ENCODE data around the gene UBE4A.

UBE4A gene

DNA sequence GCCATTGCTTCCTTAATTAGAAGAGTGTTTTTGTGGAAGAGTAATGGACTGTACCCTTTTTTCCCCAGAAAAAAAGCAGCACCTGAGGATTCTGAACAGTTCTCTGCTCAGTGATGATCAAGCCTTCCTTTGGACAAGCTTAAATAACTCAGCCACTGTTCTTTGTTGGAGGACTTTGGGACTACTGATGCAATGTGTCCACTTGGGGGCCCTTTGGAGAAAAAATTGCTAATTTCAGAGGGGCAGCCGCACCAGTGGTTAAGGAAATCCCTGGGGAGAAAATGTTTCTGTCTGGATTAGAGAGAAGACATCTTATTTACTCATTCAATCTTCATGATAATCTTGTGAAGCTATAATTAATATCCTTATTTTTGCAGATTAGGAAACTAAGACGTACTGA lies 71.6 kb downstream of the UBE4A start:
- Histone ChIP-seq H3F3A (ENCODE audit: insufficient read depth, low read length) (peaks cover 18% of the 10 kb centered on the region; the same call in 1 of the 2 replicates), H3K79me2 (ENCODE audit: low read length) (no peaks in the 10 kb centered on the region), H3K9me2 (replicated peaks; ENCODE audit: insufficient read depth, low read length) (no peaks in the 10 kb centered on the region), H3K27ac (ENCODE audit: low read length) (no peak overlapping the region), H3K4me1 (ENCODE audit: low read length) (0 out of 2 replicates have a peak, but pooled peaks cover 4% of the 10 kb centered on the region), H2AFZ (ENCODE audit: low read length) (no peak overlapping the region), H4K20me1 (ENCODE audit: insufficient read depth, low read length) (no peaks in the 10 kb centered on the region), H3K27me3 (replicated peaks; ENCODE audit: insufficient read depth, low read length) (no peaks in the 10 kb centered on the region), H3K36me3 (replicated peaks; ENCODE audit: insufficient read depth, low read length) (no peaks in the 10 kb centered on the region), H3K9ac (ENCODE audit: low read length) (no peak overlapping the region), H3K9me3 (replicated peaks; ENCODE audit: insufficient read depth, low read length) (no peaks in the 10 kb centered on the region), H3K4me2 (ENCODE audit: low read depth, low read length) (no peak overlapping the region), H3K4me3 (ENCODE audit: low read length) (no peak overlapping the region)
- TF ChIP-seq EZH2 (optimal IDR thresholded peaks at IDR 0.05; ENCODE audit: low read depth, low read length) (no peak), EZH2phosphoT487 (IDR thresholded peaks at IDR 0.05; ENCODE audit: low read length) (no peak)
- TF ChIP-seq, protein P1, sequence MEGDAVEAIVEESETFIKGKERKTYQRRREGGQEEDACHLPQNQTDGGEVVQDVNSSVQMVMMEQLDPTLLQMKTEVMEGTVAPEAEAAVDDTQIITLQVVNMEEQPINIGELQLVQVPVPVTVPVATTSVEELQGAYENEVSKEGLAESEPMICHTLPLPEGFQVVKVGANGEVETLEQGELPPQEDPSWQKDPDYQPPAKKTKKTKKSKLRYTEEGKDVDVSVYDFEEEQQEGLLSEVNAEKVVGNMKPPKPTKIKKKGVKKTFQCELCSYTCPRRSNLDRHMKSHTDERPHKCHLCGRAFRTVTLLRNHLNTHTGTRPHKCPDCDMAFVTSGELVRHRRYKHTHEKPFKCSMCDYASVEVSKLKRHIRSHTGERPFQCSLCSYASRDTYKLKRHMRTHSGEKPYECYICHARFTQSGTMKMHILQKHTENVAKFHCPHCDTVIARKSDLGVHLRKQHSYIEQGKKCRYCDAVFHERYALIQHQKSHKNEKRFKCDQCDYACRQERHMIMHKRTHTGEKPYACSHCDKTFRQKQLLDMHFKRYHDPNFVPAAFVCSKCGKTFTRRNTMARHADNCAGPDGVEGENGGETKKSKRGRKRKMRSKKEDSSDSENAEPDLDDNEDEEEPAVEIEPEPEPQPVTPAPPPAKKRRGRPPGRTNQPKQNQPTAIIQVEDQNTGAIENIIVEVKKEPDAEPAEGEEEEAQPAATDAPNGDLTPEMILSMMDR (IDR thresholded peaks at IDR 0.05; ENCODE audit: low read length) = no peak
- no peak for DNase-seq

DNA sequence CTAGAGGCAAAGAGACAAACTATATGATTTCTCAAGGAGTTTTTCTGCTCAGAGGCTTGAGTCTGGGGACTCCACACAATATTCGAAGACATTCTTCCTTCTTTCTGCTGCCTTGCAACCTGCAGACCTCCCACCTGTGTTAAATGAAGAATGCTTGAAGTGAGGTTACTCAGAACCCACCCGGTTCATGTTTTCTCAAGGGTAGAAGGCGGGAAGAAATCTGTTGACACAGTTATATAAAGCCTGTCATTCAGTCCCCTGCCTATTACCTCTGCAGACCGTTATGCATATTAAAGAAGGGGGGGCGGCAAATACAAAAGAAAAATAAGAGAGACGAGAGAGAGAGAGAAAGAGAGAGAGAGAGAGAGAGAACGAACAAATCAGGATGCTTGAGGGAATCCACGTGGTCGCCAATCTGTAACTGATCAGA lies 74.7 kb downstream of the UBE4A start:
- Histone ChIP-seq H3K4me1 (ENCODE audit: low read length) (peaks cover 6% of the 10 kb centered on the region), H2AFZ (ENCODE audit: low read length) (peak overlapping the region; percentile 75), H3K27me3 (replicated peaks; ENCODE audit: insufficient read depth, low read length) (no peaks in the 10 kb centered on the region), H3K27ac (ENCODE audit: low read length) (no peak overlapping the region), H3K9ac (ENCODE audit: low read length) (no peak overlapping the region; the same call in 1 of the 2 replicates), H3K79me2 (ENCODE audit: low read length) (peaks cover 26% of the 10 kb centered on the region), H3K36me3 (replicated peaks; ENCODE audit: insufficient read depth, low read length) (no peaks in the 10 kb centered on the region), H3K9me3 (replicated peaks; ENCODE audit: insufficient read depth, low read length) (no peaks in the 10 kb centered on the region), H3K4me3 (ENCODE audit: low read length) (peak overlapping the region; percentile 78), H3F3A (ENCODE audit: insufficient read depth, low read length) (peaks cover 31% of the 10 kb centered on the region; the same call in 1 of the 2 replicates), H3K9me2 (replicated peaks; ENCODE audit: insufficient read depth, low read length) (no peaks in the 10 kb centered on the region), H3K4me2 (ENCODE audit: low read depth, low read length) (peak overlapping the region; percentile 99), H4K20me1 (ENCODE audit: insufficient read depth, low read length) (peaks cover 5% of the 10 kb centered on the region; the same call in 1 of the 2 replicates)
- DNase-seq = no peak
- TF ChIP-seq EZH2 (optimal IDR thresholded peaks at IDR 0.05; ENCODE audit: low read depth, low read length) = no peak
- TF ChIP-seq, protein P1 (IDR thresholded peaks at IDR 0.05; ENCODE audit: low read length) = no peak
- no peak for TF ChIP-seq EZH2phosphoT487 (IDR thresholded peaks at IDR 0.05; ENCODE audit: low read length)

DNA sequence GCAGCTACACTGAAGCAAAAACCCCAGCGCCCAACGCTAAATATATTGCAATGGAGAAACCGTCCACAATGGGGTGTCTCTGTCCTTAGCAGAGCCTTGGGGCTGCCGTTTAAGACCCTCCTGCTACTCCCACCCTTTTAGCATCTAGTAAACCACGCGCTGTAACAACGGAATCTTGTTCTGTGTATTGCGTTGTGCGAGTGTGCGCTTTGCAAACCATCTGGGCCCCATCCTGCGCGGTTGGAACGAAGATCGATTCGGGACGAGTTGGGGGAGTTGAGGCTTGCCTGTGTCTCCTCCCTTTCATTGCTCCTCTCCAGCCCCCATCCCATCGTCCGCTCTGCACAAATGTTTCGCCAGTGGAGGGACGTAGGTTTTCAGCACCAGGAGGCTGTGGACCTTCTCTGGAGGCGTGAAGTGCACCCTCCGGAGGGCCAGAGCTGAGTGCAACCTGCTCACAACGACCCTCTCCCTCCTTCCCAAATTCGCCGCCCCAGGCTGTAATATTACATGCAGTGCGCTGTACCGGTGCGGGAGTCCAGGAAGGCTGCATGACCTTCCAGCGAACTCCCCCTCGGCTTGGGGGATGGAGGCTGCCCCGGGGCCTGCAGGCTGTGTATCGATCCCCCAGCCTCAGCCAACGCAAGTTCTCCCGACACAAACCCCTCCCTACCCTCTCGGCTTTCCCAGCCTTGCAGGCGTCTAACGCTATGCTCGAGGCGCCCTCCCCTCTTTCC lies 75.3 kb downstream of the UBE4A start:
- Histone ChIP-seq H3K79me2 (ENCODE audit: low read length) (peaks cover 32% of the 10 kb centered on the region), H3K27me3 (replicated peaks; ENCODE audit: insufficient read depth, low read length) (no peaks in the 10 kb centered on the region), H4K20me1 (ENCODE audit: insufficient read depth, low read length) (peaks cover 11% of the 10 kb centered on the region; the same call in 1 of the 2 replicates), H3K36me3 (replicated peaks; ENCODE audit: insufficient read depth, low read length) (no peaks in the 10 kb centered on the region), H3K9me2 (replicated peaks; ENCODE audit: insufficient read depth, low read length) (no peaks in the 10 kb centered on the region), H3K4me3 (ENCODE audit: low read length) (peak overlapping the region; percentile 78), H3F3A (ENCODE audit: insufficient read depth, low read length) (peaks cover 31% of the 10 kb centered on the region; the same call in 1 of the 2 replicates), H3K4me1 (ENCODE audit: low read length) (peaks cover 12% of the 10 kb centered on the region), H3K9ac (ENCODE audit: low read length) (peak overlapping the region; percentile 85; the same call in 1 of the 2 replicates), H3K4me2 (ENCODE audit: low read depth, low read length) (peak overlapping the region; percentile 99), H3K27ac (ENCODE audit: low read length) (peak overlapping the region; percentile 89; the same call in 1 of the 2 replicates), H3K9me3 (replicated peaks; ENCODE audit: insufficient read depth, low read length) (no peaks in the 10 kb centered on the region), H2AFZ (ENCODE audit: low read length) (peak overlapping the region; percentile 75)
- TF ChIP-seq EZH2 (optimal IDR thresholded peaks at IDR 0.05; ENCODE audit: low read depth, low read length) = no peak
- no peak for TF ChIP-seq EZH2phosphoT487 (IDR thresholded peaks at IDR 0.05; ENCODE audit: low read length)
- TF ChIP-seq, protein P1 (IDR thresholded peaks at IDR 0.05; ENCODE audit: low read length) = no peak
- DNase-seq = peak; percentile 31

Data from MM.1S (cell line).